ENCODE data around the gene TMX1. TPM values are rescaled to one million over a fixed set of nuclear protein-coding genes. Genes with fewer than 3 reads are reported as not detected.

TMX1 gene
- total RNA-seq, 1 experiment from 2014 or later = 35.3 TPM

DNA sequence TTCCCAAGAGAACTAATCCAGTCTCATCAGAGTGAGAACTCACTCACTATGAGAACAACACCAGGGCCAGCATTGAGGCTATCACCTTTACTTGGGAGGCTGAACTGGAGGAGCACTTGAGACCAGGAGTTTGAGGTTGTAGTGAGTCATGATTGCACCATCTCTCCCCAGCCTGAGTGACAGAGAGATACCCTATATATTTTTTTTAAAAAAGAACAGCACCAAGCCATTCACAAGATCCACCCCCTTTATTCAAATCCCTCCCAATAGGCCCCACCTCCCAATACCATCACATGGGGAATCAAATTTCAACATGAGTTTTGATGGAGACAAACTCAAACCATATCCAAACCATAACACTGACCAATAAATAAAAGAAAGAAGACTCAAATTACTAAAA, 3.7 kb upstream of the TMX1 start:
- Histone ChIP-seq H3K27me3 (ENCODE audit: insufficient read depth, low read depth) (no peaks in the 10 kb centered on the region), H3K4me1 (replicated peaks; ENCODE audit: insufficient read depth) (peaks cover 11% of the 10 kb centered on the region), H3K9me3 (ENCODE audit: insufficient read depth, low read depth) (no peaks in the 10 kb centered on the region; the same call in 1 of the 2 replicates), H3K4me3 (no peak overlapping the region), H4K20me1 (ENCODE audit: insufficient read depth) (no peaks in the 10 kb centered on the region), H3K36me3 (ENCODE audit: low read depth) (no peaks in the 10 kb centered on the region), H3K79me2 (ENCODE audit: low read depth) (peaks cover 13% of the 10 kb centered on the region), H3F3A (ENCODE audit: insufficient read depth, low read depth) (no peaks in the 10 kb centered on the region), H3K27ac (no peak overlapping the region), H2AFZ (no peak overlapping the region), H3K4me2 (no peak overlapping the region), H3K9me2 (ENCODE audit: insufficient read depth) (no peaks in the 10 kb centered on the region)
- ChIA-PET POLR2A (ENCODE audit: unreplicated experiment) (no interaction called here), CTCF (no interaction called here)
- BruUV-seq (replicated peaks) = no TSS peak
- no peak for DNase-seq
- TF ChIP-seq EZH2 (IDR thresholded peaks at IDR 0.05; ENCODE audit: low read depth) = no peak
- intact Hi-C loops (cut with micrococcal nuclease; ENCODE audit: unreplicated experiment) = no loop called here

DNA sequence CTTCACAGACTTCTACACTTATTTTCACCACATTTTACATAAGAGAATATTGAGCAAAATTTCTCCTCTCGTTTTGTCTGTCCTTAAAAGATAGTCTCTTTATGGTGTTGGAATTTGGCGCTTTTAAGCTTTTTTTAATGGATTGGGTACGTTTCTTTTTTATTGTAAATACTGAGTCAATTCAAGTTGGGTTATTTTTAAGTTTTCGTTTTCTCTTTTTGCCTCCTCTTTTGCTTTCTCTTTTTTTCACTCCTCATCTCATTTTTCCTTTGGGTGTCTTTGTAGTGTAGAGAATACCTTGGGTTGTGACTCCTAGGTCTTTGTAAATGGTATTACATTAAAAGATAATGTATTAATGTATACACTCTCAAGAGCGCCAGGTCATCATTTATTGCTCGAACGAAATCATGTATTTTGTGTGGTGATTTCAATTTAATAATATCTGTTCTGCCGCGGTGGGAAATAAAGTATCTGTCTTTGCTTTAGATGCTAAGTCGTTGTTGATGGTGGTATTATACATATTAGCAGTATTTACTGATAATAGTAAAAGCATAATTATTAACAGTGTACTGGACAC, 845 bp downstream of the TMX1 start:
- Histone ChIP-seq H3F3A (ENCODE audit: insufficient read depth, low read depth) (no peaks in the 10 kb centered on the region), H3K4me3 (peak overlapping the region; percentile 88), H3K27ac (no peak overlapping the region), H3K9me2 (ENCODE audit: insufficient read depth) (no peaks in the 10 kb centered on the region), H3K27me3 (ENCODE audit: insufficient read depth, low read depth) (no peaks in the 10 kb centered on the region), H2AFZ (peak overlapping the region; percentile 100), H4K20me1 (ENCODE audit: insufficient read depth) (no peaks in the 10 kb centered on the region; the same call in 1 of the 2 replicates), H3K4me2 (peak overlapping the region; percentile 87), H3K36me3 (ENCODE audit: low read depth) (0 out of 2 replicates have a peak, but pooled peaks cover 6% of the 10 kb centered on the region), H3K9me3 (ENCODE audit: insufficient read depth, low read depth) (no peaks in the 10 kb centered on the region), H3K79me2 (ENCODE audit: low read depth) (peaks cover 58% of the 10 kb centered on the region), H3K4me1 (replicated peaks; ENCODE audit: insufficient read depth) (peaks cover 18% of the 10 kb centered on the region)
- ChIA-PET CTCF (interaction anchor here (0.5 kb wide), 1 partner anchor 929 kb away, joined by 4 read pairs; the partner anchor contains the start of genes DMAC2L and L2HGDH), POLR2A (ENCODE audit: unreplicated experiment) (no interaction called here)
- intact Hi-C loops (cut with micrococcal nuclease; ENCODE audit: unreplicated experiment) = no loop called here
- no peak for DNase-seq
- no TSS peak for BruUV-seq (replicated peaks)
- TF ChIP-seq EZH2 (IDR thresholded peaks at IDR 0.05; ENCODE audit: low read depth) = no peak
- TF ChIP-seq, protein P1, sequence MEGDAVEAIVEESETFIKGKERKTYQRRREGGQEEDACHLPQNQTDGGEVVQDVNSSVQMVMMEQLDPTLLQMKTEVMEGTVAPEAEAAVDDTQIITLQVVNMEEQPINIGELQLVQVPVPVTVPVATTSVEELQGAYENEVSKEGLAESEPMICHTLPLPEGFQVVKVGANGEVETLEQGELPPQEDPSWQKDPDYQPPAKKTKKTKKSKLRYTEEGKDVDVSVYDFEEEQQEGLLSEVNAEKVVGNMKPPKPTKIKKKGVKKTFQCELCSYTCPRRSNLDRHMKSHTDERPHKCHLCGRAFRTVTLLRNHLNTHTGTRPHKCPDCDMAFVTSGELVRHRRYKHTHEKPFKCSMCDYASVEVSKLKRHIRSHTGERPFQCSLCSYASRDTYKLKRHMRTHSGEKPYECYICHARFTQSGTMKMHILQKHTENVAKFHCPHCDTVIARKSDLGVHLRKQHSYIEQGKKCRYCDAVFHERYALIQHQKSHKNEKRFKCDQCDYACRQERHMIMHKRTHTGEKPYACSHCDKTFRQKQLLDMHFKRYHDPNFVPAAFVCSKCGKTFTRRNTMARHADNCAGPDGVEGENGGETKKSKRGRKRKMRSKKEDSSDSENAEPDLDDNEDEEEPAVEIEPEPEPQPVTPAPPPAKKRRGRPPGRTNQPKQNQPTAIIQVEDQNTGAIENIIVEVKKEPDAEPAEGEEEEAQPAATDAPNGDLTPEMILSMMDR (conservative IDR thresholded peaks at IDR 0.05) = no peak

DNA sequence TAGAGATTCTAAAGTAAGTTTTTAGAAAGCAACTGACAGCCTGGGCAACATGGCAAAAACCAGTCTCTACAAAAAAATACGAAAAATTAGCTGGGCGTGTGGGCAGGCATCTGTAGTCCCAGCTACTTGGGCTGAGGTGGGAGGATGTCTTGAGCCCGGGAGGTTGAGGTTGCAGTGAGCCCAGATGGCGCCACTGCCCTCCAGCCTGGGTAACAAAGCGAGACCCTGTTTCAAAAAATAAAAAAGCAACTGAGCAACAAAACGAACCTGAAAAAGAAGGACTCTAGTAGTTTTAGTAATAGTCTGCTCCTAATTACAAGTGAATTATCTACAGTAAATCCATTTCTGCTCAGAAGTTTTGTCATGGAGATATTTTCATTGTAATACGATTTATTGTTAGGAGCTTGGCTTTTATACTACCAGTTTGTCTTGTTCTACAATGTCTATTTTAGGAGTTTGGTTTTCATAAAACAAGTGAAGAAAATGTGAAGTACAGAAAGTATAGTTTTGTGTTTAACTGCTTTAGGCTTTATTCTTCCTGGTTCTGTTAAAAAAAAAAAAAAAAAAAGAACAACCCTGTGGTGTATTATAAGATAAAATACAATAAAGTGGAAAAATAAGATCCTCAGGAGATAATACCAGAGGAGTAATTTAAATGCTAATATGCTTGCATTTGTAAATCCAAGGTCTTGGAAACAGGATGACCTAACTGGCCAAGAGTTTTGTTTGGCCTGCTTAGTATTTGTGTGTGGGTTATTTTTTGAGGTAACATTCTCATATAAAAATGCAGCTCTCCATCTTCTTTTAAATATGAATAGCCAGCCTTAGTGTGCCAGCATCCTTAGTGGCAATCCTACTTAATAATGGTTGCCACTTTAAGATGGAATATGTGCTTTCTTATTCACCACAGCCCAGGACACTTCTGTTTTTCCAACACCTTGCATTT, 2.8 kb downstream of the TMX1 start:
- ChIA-PET CTCF (no interaction called here), POLR2A (ENCODE audit: unreplicated experiment) (no interaction called here)

More for the DNA sequence above, 2.8 kb downstream of the TMX1 start:
- Histone ChIP-seq H3K36me3 (ENCODE audit: low read depth) (peaks cover 9% of the 10 kb centered on the region; the same call in 1 of the 2 replicates), H2AFZ (no peak overlapping the region), H3K9me3 (ENCODE audit: insufficient read depth, low read depth) (no peaks in the 10 kb centered on the region), H3K4me3 (no peak overlapping the region), H3K4me1 (replicated peaks; ENCODE audit: insufficient read depth) (peaks cover 15% of the 10 kb centered on the region), H3K9me2 (ENCODE audit: insufficient read depth) (no peaks in the 10 kb centered on the region), H3K27me3 (ENCODE audit: insufficient read depth, low read depth) (no peaks in the 10 kb centered on the region), H4K20me1 (ENCODE audit: insufficient read depth) (no peaks in the 10 kb centered on the region; the same call in 1 of the 2 replicates), H3K4me2 (peak overlapping the region; percentile 87; the same call in 1 of the 2 replicates), H3K79me2 (ENCODE audit: low read depth) (peaks cover 60% of the 10 kb centered on the region), H3F3A (ENCODE audit: insufficient read depth, low read depth) (no peaks in the 10 kb centered on the region), H3K27ac (no peak overlapping the region)
- intact Hi-C loops (cut with micrococcal nuclease; ENCODE audit: unreplicated experiment) = no loop called here
- no peak for DNase-seq
- TF ChIP-seq EZH2 (IDR thresholded peaks at IDR 0.05; ENCODE audit: low read depth) = no peak
- TF ChIP-seq, protein P1 (conservative IDR thresholded peaks at IDR 0.05) = no peak
- BruUV-seq (replicated peaks) = no TSS peak

Data from PC-9 (cell line).